OCI-LY7 (cell line): ENCODE data around the gene STAT6.

Experiments used
- CTCF ChIP-seq: fragments of 200-600 bp; sonication (generic); conservative IDR thresholded peaks from 2 replicates; pipeline ENCODE4 v1.5.1; 2014; ENCODE audit warnings: mild to moderate bottlenecking, antibody characterized with exemption, low read length, moderate library complexity, mixed read lengths
- EZH2phosphoT487 ChIP-seq: fragments of 200-600 bp; sonication (generic); IDR thresholded peaks from 2 replicates; pipeline ENCODE4 v1.6.1; 2018; ENCODE audit warnings: low read depth, borderline replicate concordance, mild to moderate bottlenecking, mixed run types, antibody characterized with exemption, low read length, moderate library complexity, mixed read lengths

GRCh38 chr12:57158186-57158585 is 47.0 kb upstream of the STAT6 start:
- TF ChIP-seq CTCF (no peak), EZH2phosphoT487 (no peak)
